Colon (tissue), 2 donors: ENCODE results near the gene CNTNAP5.

ENCODE experiments used
- FAIRE-seq: peaks from 2 replicates; lab custom pipeline; 2012; peaks lifted over from hg19 to GRCh38; lab: Jason Lieb, UNC
- donor health status: control.
- donor health status: control.

The CNTNAP5 gene

GRCh38 chr2:124822516-124822915 is 797.4 kb downstream of the CNTNAP5 start:
- FAIRE-seq = no peak

- no peak for FAIRE-seq
Observed at GRCh38 chr2:124824441-124824840, 799.4 kb downstream of the CNTNAP5 start.

GRCh38 chr2:124832521-124832920 is 807.4 kb downstream of the CNTNAP5 start:
- no peak for FAIRE-seq

GRCh38 chr2:124834331-124834730 is 809.2 kb downstream of the CNTNAP5 start:
- no peak for FAIRE-seq

GRCh38 chr2:124835331-124835730 is 810.2 kb downstream of the CNTNAP5 start:
- no peak for FAIRE-seq

GRCh38 chr2:124836416-124836815 is 811.3 kb downstream of the CNTNAP5 start:
- FAIRE-seq = no peak

GRCh38 chr2:124837496-124837895 is 812.4 kb downstream of the CNTNAP5 start:
- FAIRE-seq = no peak

GRCh38 chr2:124838406-124838805 is 813.3 kb downstream of the CNTNAP5 start:
- FAIRE-seq = no peak

GRCh38 chr2:124867247-124867646 is 842.2 kb downstream of the CNTNAP5 start:
- FAIRE-seq = no peak

- FAIRE-seq = no peak
Observed at GRCh38 chr2:124874219-124874618, 849.1 kb downstream of the CNTNAP5 start.

- no peak for FAIRE-seq
Observed at GRCh38 chr2:124874676-124875075, 849.6 kb downstream of the CNTNAP5 start.

GRCh38 chr2:124875627-124876244 is 850.6 kb downstream of the CNTNAP5 start:
- FAIRE-seq = no peak

GRCh38 chr2:124877141-124877577 is 852.1 kb downstream of the CNTNAP5 start:
- no peak for FAIRE-seq

- FAIRE-seq = no peak
Observed at GRCh38 chr2:124879640-124880039, 854.6 kb downstream of the CNTNAP5 start.

GRCh38 chr2:124880995-124881394 is 855.9 kb downstream of the CNTNAP5 start:
- FAIRE-seq = no peak

- FAIRE-seq = no peak
Observed at GRCh38 chr2:124882423-124882822, 857.3 kb downstream of the CNTNAP5 start.

- FAIRE-seq = no peak
Observed at GRCh38 chr2:124883595-124883994, 858.5 kb downstream of the CNTNAP5 start.

- FAIRE-seq = no peak
Observed at GRCh38 chr2:124884315-124884714, 859.2 kb downstream of the CNTNAP5 start.

GRCh38 chr2:124886216-124886615 is 861.1 kb downstream of the CNTNAP5 start:
- no peak for FAIRE-seq

- no peak for FAIRE-seq
Observed at GRCh38 chr2:124887466-124887865, 862.4 kb downstream of the CNTNAP5 start.

GRCh38 chr2:124888431-124888830 is 863.3 kb downstream of the CNTNAP5 start:
- FAIRE-seq = no peak

GRCh38 chr2:124894199-124894598 is 869.1 kb downstream of the CNTNAP5 start:
- FAIRE-seq = no peak

- FAIRE-seq = no peak
Observed at GRCh38 chr2:124898827-124899226, 873.7 kb downstream of the CNTNAP5 start.

- FAIRE-seq = no peak
Observed at GRCh38 chr2:124908411-124908810, 883.3 kb downstream of the CNTNAP5 start.

- no peak for FAIRE-seq
Observed at GRCh38 chr2:124911560-124911959, 886.5 kb downstream of the CNTNAP5 start.
